K562 (cell line): ENCODE data around the gene NAA38. TPM values are rescaled to one million over a fixed set of nuclear protein-coding genes. Genes with fewer than 3 reads are reported as not detected.

ENCODE experiments used
- DDX20 ChIP-seq: fragments of 450-650 bp; IDR thresholded peaks from 2 replicates; pipeline ENCODE4 v1.6.1; 2016; ENCODE audit warnings: missing genetic modification characterization, low read depth, mild to moderate bottlenecking, missing compliant biosample characterization, moderate library complexity
- ERF ChIP-seq: fragments of 450-650 bp; formaldehyde crosslinking; IDR thresholded peaks from 2 replicates; pipeline ENCODE4 v1.4.0; 2020; ENCODE audit warnings: mild to moderate bottlenecking, mixed read lengths
- FOXA1 ChIP-seq: fragments of 450-650 bp; IDR thresholded peaks from 2 replicates; pipeline ENCODE4 v1.6.1; 2016; ENCODE audit warnings: mild to moderate bottlenecking, borderline replicate concordance
- GTF2A2 ChIP-seq: IDR thresholded peaks from 2 replicates; pipeline ENCODE4 v1.6.1; 2016; ENCODE audit warnings: mild to moderate bottlenecking, missing genetic modification characterization, missing compliant biosample characterization
- MECOM ChIP-seq: fragments of 250-450 bp; sonication (Bioruptor Pico); IDR thresholded peaks from 2 replicates; pipeline ENCODE4 v1.8.0; 2022; ENCODE audit warnings: inconsistent platforms
- ZSCAN29 ChIP-seq: fragments of 450-650 bp; IDR thresholded peaks from 2 replicates; pipeline ENCODE4 v1.6.1; 2017
- polyA plus RNA-seq, 8 experiments: library from polyadenylated mRNA; depleted of rRNA in 4 of 8; stranded (reverse) in 5 of 8; unstranded in 3 of 8; fragments of >200 nt; fragmentation: Nextera tagmentation in 2 of 8; fragmentation: Illumina TruSeq in 1 of 8; extraction: Ambion mirVana in 2 of 8; extraction: Trizol in 1 of 8; gene quantifications; 2 replicates each; pipeline versions ENCODE4 v1.2.1 to v1.2.3, GENCODE V29; 2011 to 2014; ENCODE audit warnings: inconsistent platforms in 1 of 8, missing spikeins in 1 of 8
- total RNA-seq, 7 experiments: library from RNA; depleted of rRNA in 6 of 7; stranded (reverse); fragments of >200 nt in 6 of 7; fragmentation: Illumina TruSeq in 2 of 7; extraction: Trizol in 2 of 7; gene quantifications; 2 replicates each; pipeline versions ENCODE4 v1.2.1 to v1.2.3, GENCODE V29; 2011 to 2021; ENCODE audit warnings: low replicate concordance in 1 of 7
- TF ChIP-seq, protein P1 (sequence below), 2 experiments: IDR thresholded peaks; 2 replicates each; pipeline ENCODE4 v1.6.1; 2012; ENCODE audit warnings: improper control_type of control experiment in 2 of 2, low read depth in 2 of 2, low read length in 2 of 2, borderline replicate concordance in 1 of 2
- TF ChIP-seq, protein P2 (sequence below), 2 experiments: fragments of 450-650 bp; IDR thresholded peaks; 2 replicates each; pipeline ENCODE4 v1.6.1; 2016
- TF ChIP-seq, protein P3 (sequence below): fragments of 250-450 bp; sonication (Bioruptor Pico); IDR thresholded peaks from 2 replicates; pipeline ENCODE4 v1.4.0; 2020; ENCODE audit warnings: borderline replicate concordance
- TF ChIP-seq, protein P4 (sequence below), 2 experiments: fragments of 450-650 bp in 1 of 2; sonication (generic) in 1 of 2; formaldehyde crosslinking in 1 of 2; IDR thresholded peaks; 2 replicates each; pipeline versions ENCODE4 v1.7.1 to v1.9.0; 2016 to 2022; ENCODE audit warnings: inconsistent platforms in 1 of 2, mild to moderate bottlenecking in 1 of 2, missing genetic modification reagents in 1 of 2
- TF ChIP-seq, protein P5 (sequence below): sonication (generic); formaldehyde crosslinking; IDR thresholded peaks from 2 replicates; pipeline ENCODE4 v1.8.0; 2023; ENCODE audit warnings: mild to moderate bottlenecking, missing genetic modification reagents
- TF ChIP-seq, protein P6 (sequence below): sonication (generic); formaldehyde crosslinking; IDR thresholded peaks from 2 replicates; pipeline ENCODE4 v1.9.0; 2022; ENCODE audit warnings: mild to moderate bottlenecking, missing genetic modification reagents

The NAA38 gene
- total and polyA plus RNA-seq, 9 of the 15 experiments (the other 6 are each of a cell fraction or from before 2014, with no cell fraction given) = 16.4 to 99.8 (median 57.3) TPM

DNA sequence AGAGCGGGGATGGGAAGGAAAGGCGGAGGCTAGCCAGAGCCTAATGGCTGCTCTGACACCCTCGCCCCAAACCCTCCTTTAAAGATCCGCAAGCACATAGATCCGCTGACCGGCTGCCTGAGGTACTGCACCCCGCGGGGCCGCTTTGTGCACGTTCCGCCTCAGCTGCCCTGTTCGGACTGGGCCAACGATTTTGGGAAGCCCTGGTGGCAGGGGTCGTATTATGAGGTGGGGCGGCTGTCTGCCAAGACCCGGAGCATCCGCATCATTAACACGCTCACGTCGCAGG, 1.1 kb upstream of the NAA38 start (continued):
- TF ChIP-seq, protein P1, sequence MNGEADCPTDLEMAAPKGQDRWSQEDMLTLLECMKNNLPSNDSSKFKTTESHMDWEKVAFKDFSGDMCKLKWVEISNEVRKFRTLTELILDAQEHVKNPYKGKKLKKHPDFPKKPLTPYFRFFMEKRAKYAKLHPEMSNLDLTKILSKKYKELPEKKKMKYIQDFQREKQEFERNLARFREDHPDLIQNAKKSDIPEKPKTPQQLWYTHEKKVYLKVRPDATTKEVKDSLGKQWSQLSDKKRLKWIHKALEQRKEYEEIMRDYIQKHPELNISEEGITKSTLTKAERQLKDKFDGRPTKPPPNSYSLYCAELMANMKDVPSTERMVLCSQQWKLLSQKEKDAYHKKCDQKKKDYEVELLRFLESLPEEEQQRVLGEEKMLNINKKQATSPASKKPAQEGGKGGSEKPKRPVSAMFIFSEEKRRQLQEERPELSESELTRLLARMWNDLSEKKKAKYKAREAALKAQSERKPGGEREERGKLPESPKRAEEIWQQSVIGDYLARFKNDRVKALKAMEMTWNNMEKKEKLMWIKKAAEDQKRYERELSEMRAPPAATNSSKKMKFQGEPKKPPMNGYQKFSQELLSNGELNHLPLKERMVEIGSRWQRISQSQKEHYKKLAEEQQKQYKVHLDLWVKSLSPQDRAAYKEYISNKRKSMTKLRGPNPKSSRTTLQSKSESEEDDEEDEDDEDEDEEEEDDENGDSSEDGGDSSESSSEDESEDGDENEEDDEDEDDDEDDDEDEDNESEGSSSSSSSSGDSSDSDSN (IDR thresholded peaks at IDR 0.05; ENCODE audit: borderline replicate concordance in 1 of 2, low read depth in 2 of 2, low read length in 2 of 2) = 0 out of 4 replicates have a peak, but pooled peaks of 1 of the 2 experiments have one; percentile 62
- TF ChIP-seq GTF2A2 (tag) (no peak), MECOM (CRISPR knock-in tag) (no peak), FOXA1 (no peak), ZSCAN29 (no peak), ERF (CRISPR knock-in tag) (no peak), DDX20 (no peak)
- TF ChIP-seq, protein P2, sequence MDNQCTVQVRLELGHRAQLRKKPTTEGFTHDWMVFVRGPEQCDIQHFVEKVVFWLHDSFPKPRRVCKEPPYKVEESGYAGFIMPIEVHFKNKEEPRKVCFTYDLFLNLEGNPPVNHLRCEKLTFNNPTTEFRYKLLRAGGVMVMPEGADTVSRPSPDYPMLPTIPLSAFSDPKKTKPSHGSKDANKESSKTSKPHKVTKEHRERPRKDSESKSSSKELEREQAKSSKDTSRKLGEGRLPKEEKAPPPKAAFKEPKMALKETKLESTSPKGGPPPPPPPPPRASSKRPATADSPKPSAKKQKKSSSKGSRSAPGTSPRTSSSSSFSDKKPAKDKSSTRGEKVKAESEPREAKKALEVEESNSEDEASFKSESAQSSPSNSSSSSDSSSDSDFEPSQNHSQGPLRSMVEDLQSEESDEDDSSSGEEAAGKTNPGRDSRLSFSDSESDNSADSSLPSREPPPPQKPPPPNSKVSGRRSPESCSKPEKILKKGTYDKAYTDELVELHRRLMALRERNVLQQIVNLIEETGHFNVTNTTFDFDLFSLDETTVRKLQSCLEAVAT (IDR thresholded peaks at IDR 0.05) = no peak
- TF ChIP-seq, protein P3, sequence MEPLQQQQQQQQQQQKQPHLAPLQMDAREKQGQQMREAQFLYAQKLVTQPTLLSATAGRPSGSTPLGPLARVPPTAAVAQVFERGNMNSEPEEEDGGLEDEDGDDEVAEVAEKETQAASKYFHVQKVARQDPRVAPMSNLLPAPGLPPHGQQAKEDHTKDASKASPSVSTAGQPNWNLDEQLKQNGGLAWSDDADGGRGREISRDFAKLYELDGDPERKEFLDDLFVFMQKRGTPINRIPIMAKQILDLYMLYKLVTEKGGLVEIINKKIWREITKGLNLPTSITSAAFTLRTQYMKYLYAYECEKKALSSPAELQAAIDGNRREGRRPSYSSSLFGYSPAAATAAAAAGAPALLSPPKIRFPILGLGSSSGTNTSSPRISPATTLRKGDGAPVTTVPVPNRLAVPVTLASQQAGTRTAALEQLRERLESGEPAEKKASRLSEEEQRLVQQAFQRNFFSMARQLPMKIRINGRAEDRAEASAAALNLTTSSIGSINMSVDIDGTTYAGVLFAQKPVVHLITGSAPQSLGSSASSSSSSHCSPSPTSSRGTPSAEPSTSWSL (CRISPR knock-in tag) = no peak
- TF ChIP-seq, protein P4, sequence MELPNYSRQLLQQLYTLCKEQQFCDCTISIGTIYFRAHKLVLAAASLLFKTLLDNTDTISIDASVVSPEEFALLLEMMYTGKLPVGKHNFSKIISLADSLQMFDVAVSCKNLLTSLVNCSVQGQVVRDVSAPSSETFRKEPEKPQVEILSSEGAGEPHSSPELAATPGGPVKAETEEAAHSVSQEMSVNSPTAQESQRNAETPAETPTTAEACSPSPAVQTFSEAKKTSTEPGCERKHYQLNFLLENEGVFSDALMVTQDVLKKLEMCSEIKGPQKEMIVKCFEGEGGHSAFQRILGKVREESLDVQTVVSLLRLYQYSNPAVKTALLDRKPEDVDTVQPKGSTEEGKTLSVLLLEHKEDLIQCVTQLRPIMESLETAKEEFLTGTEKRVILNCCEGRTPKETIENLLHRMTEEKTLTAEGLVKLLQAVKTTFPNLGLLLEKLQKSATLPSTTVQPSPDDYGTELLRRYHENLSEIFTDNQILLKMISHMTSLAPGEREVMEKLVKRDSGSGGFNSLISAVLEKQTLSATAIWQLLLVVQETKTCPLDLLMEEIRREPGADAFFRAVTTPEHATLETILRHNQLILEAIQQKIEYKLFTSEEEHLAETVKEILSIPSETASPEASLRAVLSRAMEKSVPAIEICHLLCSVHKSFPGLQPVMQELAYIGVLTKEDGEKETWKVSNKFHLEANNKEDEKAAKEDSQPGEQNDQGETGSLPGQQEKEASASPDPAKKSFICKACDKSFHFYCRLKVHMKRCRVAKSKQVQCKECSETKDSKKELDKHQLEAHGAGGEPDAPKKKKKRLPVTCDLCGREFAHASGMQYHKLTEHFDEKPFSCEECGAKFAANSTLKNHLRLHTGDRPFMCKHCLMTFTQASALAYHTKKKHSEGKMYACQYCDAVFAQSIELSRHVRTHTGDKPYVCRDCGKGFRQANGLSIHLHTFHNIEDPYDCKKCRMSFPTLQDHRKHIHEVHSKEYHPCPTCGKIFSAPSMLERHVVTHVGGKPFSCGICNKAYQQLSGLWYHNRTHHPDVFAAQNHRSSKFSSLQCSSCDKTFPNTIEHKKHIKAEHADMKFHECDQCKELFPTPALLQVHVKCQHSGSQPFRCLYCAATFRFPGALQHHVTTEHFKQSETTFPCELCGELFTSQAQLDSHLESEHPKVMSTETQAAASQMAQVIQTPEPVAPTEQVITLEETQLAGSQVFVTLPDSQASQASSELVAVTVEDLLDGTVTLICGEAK (IDR thresholded peaks at IDR 0.05) = no peak
- TF ChIP-seq, protein P4 (CRISPR knock-in tag; IDR thresholded peaks at IDR 0.05) = no peak
- TF ChIP-seq, protein P5, sequence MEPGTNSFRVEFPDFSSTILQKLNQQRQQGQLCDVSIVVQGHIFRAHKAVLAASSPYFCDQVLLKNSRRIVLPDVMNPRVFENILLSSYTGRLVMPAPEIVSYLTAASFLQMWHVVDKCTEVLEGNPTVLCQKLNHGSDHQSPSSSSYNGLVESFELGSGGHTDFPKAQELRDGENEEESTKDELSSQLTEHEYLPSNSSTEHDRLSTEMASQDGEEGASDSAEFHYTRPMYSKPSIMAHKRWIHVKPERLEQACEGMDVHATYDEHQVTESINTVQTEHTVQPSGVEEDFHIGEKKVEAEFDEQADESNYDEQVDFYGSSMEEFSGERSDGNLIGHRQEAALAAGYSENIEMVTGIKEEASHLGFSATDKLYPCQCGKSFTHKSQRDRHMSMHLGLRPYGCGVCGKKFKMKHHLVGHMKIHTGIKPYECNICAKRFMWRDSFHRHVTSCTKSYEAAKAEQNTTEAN (CRISPR knock-in tag) = no peak
- TF ChIP-seq, protein P6, sequence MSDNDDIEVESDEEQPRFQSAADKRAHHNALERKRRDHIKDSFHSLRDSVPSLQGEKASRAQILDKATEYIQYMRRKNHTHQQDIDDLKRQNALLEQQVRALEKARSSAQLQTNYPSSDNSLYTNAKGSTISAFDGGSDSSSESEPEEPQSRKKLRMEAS (CRISPR knock-in tag) = no peak
